Muscle of arm (tissue), 12 donors: Measurements from ENCODE around the gene NCKAP5L. TPM values are rescaled to one million over a fixed set of nuclear protein-coding genes. Genes with fewer than 3 reads are reported as not detected.
"Not testable (repeated sequence)": the region's sequence is repeated elsewhere in the genome, so short reads cannot be mapped to it uniquely, and the experiment has no call there.

ENCODE experiments used
- DNase-seq: peaks from one replicate; pipeline ENCODE4 v3.0.0-alpha.2; 2013
- polyA plus RNA-seq, 12 donors: library from polyadenylated mRNA; unstranded; fragments of 120-200 nt; gene quantifications; one replicate each; pipeline ENCODE4 v1.2.1, GENCODE V29; 2013; ENCODE audit not compliant: insufficient read length in 12 of 12

The NCKAP5L gene
- polyA plus RNA-seq, 12 donors: 22.5 to 51.4 (median 30.0) TPM; not detected in 1

DNA sequence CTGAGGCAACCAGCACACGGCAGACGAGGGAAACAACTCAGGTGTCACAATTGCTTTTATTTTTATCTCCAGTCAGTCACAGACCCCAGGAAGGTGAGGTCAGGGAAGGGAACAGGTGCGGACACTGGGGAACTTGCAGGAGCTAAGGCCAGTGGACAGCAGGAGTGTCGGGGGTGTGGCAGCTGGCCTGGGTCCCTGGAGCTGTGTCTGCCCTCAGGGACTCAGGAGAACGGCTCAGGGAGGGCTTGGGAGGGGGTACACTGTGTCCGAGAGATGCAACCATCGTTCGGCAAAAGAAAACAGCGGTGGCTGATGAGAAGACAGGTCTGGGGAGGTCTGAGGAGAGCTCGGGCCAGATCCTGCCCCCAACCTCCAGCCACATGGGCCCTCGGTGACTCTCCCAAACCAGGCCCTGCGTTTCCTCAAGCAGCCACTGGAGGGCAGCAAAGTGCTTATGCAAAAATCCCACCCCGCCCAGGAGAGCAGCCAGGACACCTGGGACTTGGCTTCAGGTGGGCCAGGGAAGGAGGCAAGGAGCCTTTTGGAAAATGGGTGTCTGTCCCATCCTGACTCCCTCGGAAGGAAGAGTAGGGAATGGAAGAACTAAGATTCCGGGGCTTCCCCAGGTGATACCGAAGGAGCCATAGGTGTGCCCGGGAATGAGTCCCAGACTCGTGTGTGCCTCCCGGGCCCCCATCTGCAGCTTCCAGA lies 38.8 kb upstream of the NCKAP5L start:
- peak; percentile 77 for DNase-seq

DNA sequence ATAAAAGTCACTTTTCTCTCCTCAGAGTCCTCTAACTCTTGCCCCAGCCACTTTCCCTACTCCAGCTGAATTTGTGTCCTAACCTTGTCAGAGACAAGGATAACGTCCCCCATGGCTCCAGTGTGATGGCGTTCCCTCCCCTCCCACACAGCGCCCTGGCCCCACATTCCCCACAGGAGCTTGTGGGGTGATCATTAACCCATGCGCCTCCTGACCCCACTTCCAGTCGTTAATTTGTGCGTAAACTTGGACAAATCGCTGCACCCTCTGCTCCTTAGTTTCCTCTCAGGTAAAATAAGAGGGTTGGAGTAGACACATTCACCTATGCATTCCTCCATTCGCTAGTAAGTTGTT lies 37.5 kb upstream of the NCKAP5L start:
- no peak for DNase-seq

DNA sequence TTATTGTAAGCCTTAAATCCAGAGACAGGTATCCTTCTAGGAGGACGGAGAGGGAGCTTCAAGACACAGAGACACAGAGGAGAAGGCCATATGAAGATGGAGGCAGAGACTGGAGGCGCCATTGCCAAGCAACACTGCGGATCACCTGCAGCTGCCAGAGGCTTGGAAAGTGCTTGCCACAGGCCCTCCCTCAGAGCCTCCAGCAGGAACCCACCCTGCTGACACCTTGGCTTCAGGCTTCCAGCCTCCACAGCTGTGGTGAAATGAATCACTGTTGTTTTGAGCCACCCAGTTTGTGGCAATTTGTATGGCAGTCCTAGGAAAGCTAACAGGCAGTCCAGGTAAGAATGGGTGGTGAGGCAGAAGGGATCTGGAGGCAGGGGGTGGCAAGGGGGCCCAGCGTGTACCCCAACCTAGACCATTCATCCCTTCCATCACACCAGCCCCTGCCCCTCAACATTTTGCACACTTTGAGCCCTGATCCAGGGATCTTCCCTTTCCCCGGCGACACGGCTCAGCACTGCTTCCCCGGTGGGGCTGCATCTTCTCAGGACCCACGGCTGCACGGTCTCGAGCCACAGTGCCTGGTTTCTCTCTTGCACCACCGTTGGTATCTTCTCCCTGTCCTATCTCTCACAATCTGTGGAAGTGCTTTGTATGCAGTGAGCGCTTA lies 37.0 kb upstream of the NCKAP5L start:
- DNase-seq: no peak

GRCh38 chr12:49864798-49865090 lies 36.5 kb upstream of the NCKAP5L start:
- no peak for DNase-seq

DNA sequence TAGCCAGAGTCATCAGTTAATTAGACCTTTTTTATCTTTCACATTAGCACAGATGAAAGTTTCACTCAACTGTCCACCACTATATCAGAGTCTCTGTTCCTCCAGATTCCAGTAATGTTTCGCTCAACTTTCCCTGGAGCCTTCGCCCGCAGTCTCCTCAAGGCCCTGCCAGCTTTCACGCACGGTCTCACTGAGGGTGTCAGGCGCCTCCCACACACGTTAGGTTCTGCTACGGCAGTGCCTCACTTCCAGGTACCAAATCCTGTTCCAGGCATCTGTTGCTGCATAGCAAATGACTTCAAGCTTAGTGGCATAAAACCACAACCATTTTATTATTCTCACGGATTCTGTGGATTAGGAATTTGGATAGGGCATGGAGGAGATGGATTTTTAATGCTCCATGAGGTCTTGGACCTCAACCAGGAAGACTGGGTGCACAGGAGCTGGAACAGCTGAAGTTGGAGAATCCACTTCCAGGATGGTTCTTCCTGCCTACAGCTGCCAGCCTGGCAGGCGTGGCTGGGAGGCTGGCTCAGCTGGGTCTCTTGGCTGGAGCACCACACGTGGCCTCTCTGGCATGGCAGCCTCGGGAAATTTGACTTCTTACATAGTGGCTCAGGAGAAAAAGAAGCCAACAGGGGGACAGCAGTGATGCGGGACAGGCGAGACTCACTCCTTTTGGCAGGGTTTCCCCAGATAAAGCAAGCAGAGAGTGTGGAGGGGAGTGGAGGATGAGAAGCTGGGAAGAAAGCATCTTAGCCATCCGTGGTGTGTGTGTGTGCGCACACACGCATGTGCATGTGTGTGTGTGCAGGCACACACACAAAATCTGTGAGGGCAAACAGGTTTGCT lies 36.0 kb upstream of the NCKAP5L start:
- DNase-seq: peak; percentile 31

- not testable (repeated sequence) for DNase-seq
These were observed 32.7 kb upstream of the NCKAP5L start for GRCh38 chr12:49860921-49861320.

DNA sequence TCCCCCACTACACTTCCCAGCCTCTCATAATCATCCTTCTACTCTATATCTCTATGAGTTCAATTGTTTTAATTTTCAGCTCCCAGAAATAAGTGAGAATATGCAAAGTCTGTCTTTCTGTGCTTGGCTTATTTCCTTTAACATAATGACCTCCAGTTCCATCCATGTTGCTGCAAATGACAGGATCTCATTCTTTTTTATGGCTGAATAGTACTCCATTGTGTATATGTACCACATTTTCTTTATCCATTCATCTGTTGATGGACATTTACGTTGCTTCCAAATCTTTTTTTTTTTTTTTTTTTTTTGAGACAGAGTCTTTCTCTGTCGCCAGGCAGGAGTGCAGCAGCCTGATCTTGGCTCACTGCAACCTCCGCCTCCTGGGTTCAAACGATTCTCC lies 27.7 kb upstream of the NCKAP5L start:
- DNase-seq: not testable (repeated sequence)

DNA sequence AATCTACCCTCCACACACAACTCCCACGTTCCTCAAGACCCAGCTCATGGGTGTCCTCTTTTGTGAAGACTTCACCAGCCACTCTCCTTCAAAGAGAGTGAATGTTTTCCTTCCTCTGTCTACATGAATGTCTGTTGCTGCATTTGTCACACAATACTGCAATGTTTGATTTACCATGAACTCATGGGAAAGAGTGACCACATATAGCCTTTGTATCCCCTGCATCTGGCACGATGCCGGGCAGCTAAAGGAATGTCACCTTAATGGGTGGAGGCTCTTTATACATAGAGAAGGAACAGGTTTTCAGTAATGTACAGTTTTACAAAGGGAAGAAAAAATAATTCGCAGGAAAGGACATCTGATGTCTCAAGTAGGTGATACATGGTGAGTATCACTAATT lies 26.8 kb upstream of the NCKAP5L start:
- DNase-seq: no peak

GRCh38 chr12:49853671-49854070 lies 25.5 kb upstream of the NCKAP5L start:
- DNase-seq: no peak

DNA sequence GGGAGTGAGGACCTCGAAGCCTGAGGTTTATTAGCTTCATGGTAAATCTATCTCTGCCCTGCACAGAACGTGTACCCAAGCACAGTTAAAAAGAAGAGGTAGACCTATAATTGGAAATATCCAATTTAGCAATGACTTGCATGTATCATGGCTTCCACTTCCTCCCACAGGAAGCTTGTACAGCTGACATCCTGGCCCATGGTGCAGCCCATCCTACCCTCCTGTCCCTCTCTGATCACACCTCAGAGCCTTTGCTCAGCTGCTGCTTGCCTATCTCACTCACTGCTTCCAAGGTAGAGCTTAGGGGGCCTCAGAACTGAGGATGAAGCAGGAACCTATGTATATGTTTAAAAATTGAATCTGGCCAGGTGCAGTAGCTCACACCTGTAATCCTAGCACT lies 18.9 kb upstream of the NCKAP5L start:
- DNase-seq: no peak

- no peak for DNase-seq
These were observed 17.8 kb upstream of the NCKAP5L start for GRCh38 chr12:49846032-49846431.

DNA sequence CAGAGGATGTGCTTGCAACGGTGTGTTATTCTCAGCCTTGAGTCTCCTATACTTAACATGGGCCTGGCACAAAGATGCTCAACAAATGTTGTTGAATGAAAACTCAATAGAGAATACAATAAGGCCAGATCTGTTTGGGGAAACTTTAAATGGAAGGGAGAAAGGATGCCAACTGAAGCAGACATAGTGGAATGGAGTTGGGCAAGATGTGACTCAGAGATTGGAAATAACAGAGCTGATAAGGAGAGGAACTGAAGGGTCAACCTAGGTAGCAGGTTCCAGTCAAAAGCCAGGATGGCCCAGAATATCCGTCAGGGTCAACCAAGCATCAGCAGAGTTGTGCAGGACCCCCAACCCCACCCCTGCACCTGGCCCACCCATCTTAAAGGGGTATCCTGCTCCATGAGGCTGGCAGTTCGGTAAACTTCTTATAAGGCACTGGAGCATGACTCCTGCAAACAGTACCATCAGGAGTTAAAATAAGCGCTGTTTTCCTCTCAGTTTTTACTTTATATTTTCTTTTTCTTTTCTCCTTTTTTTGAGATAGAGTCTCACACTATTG lies 15.7 kb upstream of the NCKAP5L start:
- no peak for DNase-seq

DNA sequence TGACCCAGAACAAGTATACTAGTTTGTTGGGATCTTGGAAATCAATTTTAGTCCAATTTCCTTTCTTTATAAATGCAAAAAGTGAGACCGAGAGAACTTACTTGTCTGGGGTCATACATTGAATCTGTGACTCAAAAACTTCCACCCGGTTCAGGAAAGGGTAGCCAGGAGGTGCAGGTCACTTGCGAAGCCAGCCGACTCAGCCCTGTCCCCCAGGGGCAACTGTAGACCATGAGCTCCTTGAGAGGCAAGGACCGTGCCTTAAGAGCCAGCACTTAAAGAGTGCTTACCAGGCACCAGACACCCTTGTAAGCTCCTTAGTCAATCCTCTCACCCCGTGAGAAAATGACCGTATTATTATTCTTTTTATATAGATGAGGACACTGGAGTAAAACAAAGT lies 15.2 kb upstream of the NCKAP5L start:
- DNase-seq: no peak

GRCh38 chr12:49842519-49843352 lies 14.5 kb upstream of the NCKAP5L start, which contains the start of gene BCDIN3D:
Gene BCDIN3D (minus strand): TSS chr12:49843106. CDS start chr12:49843087, 19 bp downstream.
- DNase-seq: peak; percentile 91

DNA sequence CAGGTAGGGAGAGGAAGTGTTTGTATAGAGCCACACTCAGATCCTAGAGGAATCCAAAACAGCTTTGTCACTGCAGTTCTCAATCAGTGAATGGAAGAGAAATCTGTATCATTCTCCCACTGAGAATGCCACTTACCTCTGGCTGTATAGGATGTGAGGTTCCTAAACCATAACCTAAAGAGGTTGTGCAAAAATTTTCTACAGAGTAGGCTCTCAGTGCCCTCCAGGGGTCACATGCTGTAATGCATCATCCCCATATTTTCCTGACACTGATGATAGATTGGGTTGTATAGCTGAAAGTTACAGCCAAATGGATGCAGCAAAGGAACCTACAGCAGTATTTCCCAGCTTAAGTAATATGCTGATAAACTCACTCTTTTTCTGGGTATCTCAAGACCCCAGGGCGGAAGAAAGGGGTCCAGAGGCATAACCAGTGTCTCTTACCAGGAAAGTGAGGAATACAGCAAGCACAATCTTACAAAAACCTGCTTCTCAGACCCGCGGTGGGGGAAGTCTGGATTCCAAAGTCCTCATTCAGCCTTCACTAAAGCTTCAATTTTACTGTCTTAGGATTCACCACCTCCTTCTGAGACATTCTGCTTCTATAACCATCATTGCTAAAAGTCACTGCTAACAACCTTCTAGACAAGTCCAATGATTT lies 10.9 kb upstream of the NCKAP5L start:
- DNase-seq: no peak

DNA sequence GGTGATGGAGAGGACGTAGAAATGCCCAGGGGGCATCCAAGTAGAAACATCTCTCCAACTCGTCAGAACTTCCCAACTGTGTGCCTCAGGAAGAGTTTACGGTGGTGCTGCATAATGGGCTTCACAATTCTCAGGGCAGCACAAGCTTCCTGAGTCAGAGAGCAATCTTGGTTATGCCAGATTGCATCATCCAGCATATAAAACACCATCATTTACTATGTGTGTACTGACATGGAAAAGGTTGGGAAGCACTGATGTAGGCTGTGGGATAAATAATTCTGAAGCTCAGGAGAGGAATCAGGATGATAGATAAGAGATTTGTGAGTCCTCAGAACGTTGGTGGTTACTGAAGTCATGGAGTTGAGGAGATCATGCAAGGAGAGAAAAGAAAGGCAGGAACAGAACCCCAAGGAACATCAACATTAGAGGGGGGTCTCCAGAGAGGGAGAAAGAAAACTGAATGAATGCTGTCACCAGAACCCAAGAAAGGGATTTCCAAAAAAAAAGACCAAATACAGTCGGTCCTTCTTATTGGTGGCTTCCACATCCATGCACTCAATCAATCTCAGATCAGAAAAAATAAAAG lies 4.7 kb upstream of the NCKAP5L start:
- DNase-seq: no peak

GRCh38 chr12:49831717-49832116 lies 3.5 kb upstream of the NCKAP5L start:
- DNase-seq: no peak

- peak; percentile 76 for DNase-seq
These were observed 663 bp downstream of the NCKAP5L start for GRCh38 chr12:49827401-49828099.

GRCh38 chr12:49827051-49827400 lies 1.2 kb downstream of the NCKAP5L start:
- no peak for DNase-seq

DNA sequence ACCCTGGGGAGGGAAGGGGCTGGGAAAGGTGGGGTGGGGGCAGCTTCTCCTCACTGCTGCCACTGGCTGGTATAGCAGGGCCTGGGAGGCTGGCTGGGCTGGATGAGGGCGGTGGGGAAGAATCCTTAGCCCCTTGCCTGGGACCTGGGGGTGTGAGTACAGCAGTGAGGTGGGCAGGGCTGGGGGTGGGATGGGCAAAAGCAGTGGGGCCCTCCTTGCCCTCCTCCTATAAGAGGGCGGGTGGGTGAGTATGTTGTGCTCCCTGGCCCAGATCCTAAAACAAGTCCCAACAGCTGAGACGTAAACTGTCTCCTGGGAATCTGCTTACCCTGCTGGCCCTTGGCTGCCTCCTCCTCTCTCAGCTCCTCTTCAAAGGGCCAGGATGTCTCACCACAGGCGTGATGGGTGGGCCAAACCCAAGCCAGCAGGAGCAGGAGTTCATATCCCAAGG lies 2.2 kb downstream of the NCKAP5L start:
- DNase-seq: no peak
